ENCODE measurements around the gene CACNB2. TPM values are rescaled to one million over a fixed set of nuclear protein-coding genes. Genes with fewer than 3 reads are reported as not detected.

The CACNB2 gene
- total and polyA plus RNA-seq, 2 donors = 0.85 to 3.9 TPM

Other genes with a start within 250 kb of the CACNB2 start
- 0.05 TPM for gene SLC39A12, start 188.5 kb upstream of the CACNB2 start, total RNA-seq
- 0.23 TPM for gene SLC39A12, start 188.5 kb upstream of the CACNB2 start, polyA plus RNA-seq

Measured in thymus (tissue), 2 donors.